IPS-18c (cell line): ENCODE results near the gene B4GALT1.
"Not testable (repeated sequence)": the region's sequence is repeated elsewhere in the genome, so short reads cannot be mapped to it uniquely, and the experiment has no call there.

Source experiments
- H3K4me3 ChIP-seq: 2 replicates; pipeline ENCODE4 v1.7.0; 2013; ENCODE audit warnings: low read depth, mild to moderate bottlenecking, low read length, moderate library complexity; ENCODE audit not compliant: insufficient read depth
- H3K9me3 ChIP-seq: one replicate; pipeline ENCODE4 v1.6.1; 2013; ENCODE audit warnings: mild to moderate bottlenecking, low read length, moderate library complexity; ENCODE audit not compliant: control insufficient read depth, insufficient read depth

The B4GALT1 gene

DNA sequence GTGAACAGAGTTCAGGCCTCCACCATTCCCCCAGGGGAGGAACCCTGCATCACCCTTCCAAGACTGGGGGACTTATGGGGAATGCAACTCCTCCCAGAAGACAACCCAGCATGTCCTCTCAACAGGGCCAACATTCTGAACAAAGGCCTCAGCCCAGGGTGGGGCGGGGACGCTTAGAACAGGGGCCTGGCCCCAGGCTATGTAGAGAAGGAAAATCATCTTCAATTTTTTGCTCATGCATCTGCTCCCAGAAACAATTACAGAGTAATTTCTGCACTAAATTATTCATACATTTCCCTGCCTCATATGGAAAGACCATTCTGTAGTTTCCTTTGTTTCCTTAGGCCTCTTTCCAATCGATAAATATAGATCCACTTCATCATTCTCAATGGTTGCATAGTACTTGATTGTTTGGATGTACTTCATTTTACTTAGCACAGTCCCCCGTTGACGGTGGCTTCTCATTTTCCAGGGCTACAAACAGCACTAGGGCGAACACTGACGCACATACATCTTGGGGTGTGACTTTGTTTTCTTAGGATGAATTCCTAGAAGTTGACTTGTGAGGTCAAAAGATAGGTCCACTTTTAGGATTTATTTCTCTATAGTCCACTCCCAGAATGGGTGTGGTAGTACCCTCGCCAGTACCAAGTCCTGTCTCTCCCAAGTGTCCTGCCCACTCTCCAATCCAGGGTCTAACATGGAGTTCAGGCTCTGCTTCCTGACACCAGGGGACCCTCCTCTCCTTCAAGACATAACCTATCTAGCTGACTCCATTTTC lies 63.4 kb downstream of the B4GALT1 start:
- H3K9me3 ChIP-seq = peaks cover 2% of the 10 kb centered on the region
- no peak overlapping the region for H3K4me3 ChIP-seq

DNA sequence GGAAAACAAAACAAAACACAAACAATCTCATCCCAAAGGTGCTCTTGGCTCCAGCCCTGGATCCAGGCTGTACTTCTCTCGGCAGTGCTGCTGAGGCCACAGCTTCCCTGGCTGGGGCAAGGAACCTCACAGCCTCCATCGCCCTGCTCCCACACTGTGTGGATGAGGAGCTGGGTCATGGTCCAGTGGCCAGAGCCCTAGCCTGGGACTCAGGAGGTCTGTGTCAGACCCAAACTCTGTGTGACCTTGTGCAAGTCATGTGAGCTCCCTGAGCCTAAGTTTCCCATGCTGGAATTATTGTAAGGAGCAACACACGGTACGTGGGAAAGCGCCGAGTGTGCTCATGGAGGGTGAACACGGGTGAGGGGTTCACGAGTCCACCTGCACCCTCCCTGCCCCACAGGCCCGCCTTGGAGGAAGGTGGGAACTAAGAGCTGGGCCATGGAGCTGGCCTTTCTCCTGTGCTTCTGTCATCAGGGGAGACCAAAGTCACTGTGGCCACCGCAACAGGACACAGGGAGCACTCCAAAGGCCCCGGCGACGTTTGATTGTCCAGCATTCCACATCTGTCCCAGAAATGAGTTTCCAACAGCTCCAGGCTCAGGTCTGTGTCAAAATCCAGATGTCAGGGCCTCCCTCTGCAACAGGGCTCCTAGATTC lies 64.5 kb downstream of the B4GALT1 start:
- peaks cover 2% of the 10 kb centered on the region for H3K9me3 ChIP-seq
- no peak overlapping the region for H3K4me3 ChIP-seq

GRCh38 chr9:33101104-33101951 lies 65.8 kb downstream of the B4GALT1 start:
- no peak overlapping the region for H3K4me3 ChIP-seq
- peaks cover 2% of the 10 kb centered on the region for H3K9me3 ChIP-seq

DNA sequence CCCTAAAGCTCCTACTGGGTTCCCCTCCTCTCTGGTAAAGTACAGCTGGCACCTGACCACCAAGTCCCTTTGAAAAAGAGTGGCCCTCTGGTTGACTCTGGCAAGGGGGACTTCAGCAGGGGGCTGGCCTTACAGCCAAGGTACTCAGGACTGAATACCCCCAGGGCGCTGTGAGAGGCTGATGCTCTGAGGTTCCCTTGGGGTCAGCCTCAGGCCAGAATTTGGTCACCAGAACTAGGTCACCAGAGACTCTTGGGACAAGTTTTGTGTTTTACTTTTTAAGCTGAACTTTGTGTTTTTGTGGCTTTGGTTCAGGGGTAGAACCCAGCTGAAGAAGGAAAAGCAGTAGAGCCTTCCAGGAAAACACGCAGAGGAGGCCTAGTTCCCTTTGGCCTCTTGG lies 67.4 kb downstream of the B4GALT1 start:
- Histone ChIP-seq H3K9me3 (peaks cover 2% of the 10 kb centered on the region), H3K4me3 (no peak overlapping the region)

DNA sequence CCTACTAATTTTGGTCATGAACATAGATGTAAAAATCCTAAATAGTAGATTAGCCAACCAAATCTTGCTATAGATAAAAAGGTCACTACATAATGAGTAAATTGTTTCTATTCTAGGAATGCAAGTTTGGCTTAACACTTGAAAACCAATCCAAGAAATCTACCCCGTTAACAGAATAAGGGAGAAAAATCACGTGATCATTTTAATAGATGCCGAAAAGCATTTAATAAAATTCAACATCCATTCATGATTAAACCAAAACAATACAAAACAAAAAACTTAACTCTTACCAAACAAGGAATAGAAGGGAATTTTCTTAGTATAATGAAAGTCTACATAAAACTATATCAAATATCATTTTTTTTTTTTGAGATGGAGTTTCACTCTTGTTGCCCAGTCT lies 69.9 kb downstream of the B4GALT1 start:
- H3K9me3 ChIP-seq = no peaks in the 10 kb centered on the region
- no peak overlapping the region for H3K4me3 ChIP-seq

- H3K4me3 ChIP-seq = no peak overlapping the region
- no peaks in the 10 kb centered on the region for H3K9me3 ChIP-seq
These were observed 74.5 kb downstream of the B4GALT1 start for GRCh38 chr9:33092634-33093033.

GRCh38 chr9:33085672-33086071 lies 81.5 kb downstream of the B4GALT1 start:
- H3K9me3 ChIP-seq, H3K4me3 ChIP-seq: not testable (repeated sequence)

- H3K4me3 ChIP-seq = no peak overlapping the region
- H3K9me3 ChIP-seq = no peaks in the 10 kb centered on the region
These were observed 84.4 kb downstream of the B4GALT1 start for GRCh38 chr9:33082538-33083326.

DNA sequence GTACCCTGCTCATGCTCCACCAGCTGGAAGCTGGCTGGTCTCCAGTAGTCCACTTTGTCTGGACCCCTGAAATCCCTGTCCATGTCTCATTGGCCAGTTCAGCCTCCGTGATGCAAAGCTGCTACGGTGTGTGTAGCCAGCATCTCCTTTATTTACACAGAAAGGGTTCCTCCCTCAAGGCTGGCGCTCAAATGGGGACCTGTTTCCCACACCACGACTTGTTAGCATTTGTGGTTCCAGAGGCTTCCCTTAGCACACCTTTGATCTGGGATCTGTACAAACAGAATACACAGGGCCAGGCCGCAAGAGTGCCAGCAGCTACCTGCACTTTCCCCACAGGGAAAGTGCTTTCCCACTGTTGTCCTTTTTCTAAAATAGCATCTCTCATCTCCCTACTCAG lies 85.0 kb downstream of the B4GALT1 start:
- Histone ChIP-seq H3K9me3 (no peaks in the 10 kb centered on the region), H3K4me3 (no peak overlapping the region)

DNA sequence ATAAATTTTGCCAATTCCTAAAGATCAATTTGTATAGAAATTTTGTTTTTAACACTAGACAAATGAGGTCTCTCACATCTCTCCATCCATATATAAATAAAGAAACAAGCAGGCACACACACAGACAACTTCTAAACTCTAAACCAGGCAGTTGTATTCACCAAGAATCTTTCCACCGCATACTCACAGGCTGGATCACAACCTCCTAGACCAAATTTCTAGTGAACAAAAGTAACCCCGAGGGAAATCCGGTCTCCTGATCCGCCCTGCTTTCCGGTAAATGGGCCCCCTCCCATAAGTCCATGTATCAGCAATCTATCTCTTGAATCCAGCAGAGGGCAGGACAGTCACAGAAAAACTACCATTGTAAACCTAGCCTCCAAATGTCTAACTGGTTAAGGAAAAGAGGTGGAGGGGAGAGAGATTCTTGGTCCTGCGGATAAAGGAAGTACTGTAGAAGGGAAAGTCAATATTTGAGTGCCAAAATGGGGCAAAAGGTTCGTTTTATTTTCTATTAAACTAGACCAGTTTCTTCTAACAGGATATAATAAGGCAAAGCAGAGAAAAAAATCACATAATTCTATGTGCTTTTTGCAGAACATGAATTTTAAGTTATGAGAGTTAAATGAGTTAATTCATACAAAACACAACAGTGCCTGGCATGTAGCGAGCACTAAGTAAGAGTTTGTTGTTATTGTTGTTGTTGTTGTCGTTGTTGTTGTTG lies 85.8 kb downstream of the B4GALT1 start:
- H3K4me3 ChIP-seq = no peak overlapping the region; the same call in 1 of the 2 replicates

DNA sequence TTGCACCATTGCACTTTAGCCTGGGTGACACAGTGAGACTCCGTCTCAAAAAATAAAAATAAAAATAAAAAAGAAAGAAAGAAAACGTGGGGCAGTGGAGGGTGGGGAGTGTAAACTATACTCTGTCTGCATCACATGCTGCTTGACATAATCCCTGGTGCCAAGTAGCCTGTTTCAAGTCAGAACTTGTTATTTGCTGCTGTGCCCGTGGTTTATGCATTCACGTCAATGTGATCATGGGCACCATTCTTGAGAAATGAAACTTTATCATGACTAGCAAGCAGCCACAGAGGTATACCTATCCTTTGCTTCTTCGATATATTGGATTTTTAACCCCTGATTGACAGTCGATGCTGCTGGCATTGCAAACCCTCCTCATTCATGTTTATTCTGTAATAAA lies 86.6 kb downstream of the B4GALT1 start:
- Histone ChIP-seq H3K9me3 (no peaks in the 10 kb centered on the region), H3K4me3 (no peak overlapping the region)

More for the DNA sequence above, 85.8 kb downstream of the B4GALT1 start:
- no peaks in the 10 kb centered on the region for H3K9me3 ChIP-seq

- Histone ChIP-seq H3K9me3 (no peaks in the 10 kb centered on the region), H3K4me3 (peak within 1 kb of the TSS; percentile 95)
These were observed 90.8 kb downstream of the B4GALT1 start, which contains the start of gene SMU1 for GRCh38 chr9:33076046-33077004. Gene SMU1 (minus strand): TSS chr9:33076674. CDS start chr9:33076608, 66 bp downstream.

- no peaks in the 10 kb centered on the region for H3K9me3 ChIP-seq
- H3K4me3 ChIP-seq = no peak overlapping the region
These were observed 98.1 kb downstream of the B4GALT1 start for GRCh38 chr9:33068991-33069390.

DNA sequence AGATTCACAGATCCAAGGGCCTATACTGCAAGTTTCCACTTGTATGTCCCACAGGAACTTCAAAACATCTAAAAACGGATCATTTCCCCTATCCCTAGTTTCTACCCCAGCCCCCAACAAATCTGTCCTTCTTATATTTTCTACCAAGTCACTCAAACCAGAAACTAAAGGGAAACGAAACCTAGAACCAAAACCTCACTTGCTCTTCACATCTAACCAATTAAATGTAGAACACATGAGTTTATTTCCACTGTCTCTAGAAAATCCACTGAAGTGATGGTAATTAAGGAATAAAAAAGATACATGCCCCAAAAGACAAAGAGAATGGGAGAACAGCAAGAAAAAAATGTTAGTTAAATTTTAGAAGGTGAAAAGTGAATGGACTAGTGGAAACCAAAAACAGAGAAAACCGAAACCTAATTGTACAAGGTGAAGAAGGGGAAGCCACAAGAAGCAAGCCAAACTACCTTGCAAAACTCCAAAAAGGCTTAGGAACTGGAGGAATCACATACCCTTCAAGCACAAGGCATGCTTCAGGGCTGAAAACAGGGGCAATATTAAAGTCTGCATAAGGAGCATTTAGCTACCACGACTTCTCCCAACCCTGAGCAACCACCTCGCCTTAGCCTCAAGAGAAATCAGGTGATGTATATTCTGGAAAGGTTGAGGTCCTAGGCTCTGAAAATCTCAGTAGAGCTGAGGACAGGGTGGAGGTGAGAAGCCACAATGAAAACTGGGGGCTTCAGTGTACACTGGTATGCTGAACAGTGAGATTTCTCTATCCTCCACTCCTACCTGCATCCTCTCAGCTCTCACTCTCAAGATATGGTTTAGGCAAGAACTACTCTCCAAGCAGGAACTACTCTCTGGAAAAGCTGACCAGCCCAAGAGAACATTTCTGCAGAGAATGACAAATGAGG lies 101.7 kb downstream of the B4GALT1 start:
- no peak overlapping the region for H3K4me3 ChIP-seq

More for the DNA sequence above, 101.7 kb downstream of the B4GALT1 start:
- no peaks in the 10 kb centered on the region for H3K9me3 ChIP-seq
